ENCODE data around the gene FYCO1.

- TF ChIP-seq RAD21 (IDR thresholded peaks at IDR 0.05; ENCODE audit: low read depth) (no peak), TAF1 (IDR thresholded peaks at IDR 0.05; ENCODE audit: low read depth) (no peak), REST (IDR thresholded peaks at IDR 0.05; ENCODE audit: low read depth) (no peak)
Measured at GRCh38 chr3:46031269-46031668, 35.6 kb upstream of the FYCO1 start.
